Cardiac muscle cell (in vitro differentiated cells and primary cell): Measurements from ENCODE around the gene GTF2IRD1. TPM values are rescaled to one million over a fixed set of nuclear protein-coding genes. Genes with fewer than 3 reads are reported as not detected.
A peak's percentile ranks its signal among the peaks of the same experiment; 100 is the strongest.

ENCODE experiments used
- DNase-seq, 2 donors: peaks; one replicate each; pipeline versions ENCODE4 v3.0.0 to v3.0.0-alpha.2; 2010 to 2017; ENCODE audit warnings: low read depth in 1 of 2, low spot score in 1 of 2
- H3K27ac ChIP-seq: fragments of 200-600 bp; sonication (generic); 2 replicates; pipeline ENCODE4 v1.5.1; 2016
- H3K27me3 ChIP-seq: fragments of 200-600 bp; sonication (generic); 2 replicates; pipeline ENCODE4 v1.6.0; 2016; ENCODE audit warnings: control low read depth
- H3K36me3 ChIP-seq: fragments of 200-600 bp; sonication (generic); 2 replicates; pipeline ENCODE4 v1.5.1; 2016; ENCODE audit warnings: control low read depth
- H3K4me1 ChIP-seq: fragments of 200-600 bp; sonication (generic); 2 replicates; pipeline ENCODE4 v1.8.1; 2017; ENCODE audit warnings: low read depth, mild to moderate bottlenecking, mixed run types
- H3K4me3 ChIP-seq: fragments of 200-600 bp; sonication (generic); 2 replicates; pipeline ENCODE4 v1.5.1; 2016; ENCODE audit warnings: mild to moderate bottlenecking
- H3K9me3 ChIP-seq: fragments of 200-600 bp; sonication (generic); 2 replicates; pipeline ENCODE4 v1.5.1; 2017; ENCODE audit warnings: low read depth, mild to moderate bottlenecking, control low read depth
- polyA plus RNA-seq: library from polyadenylated mRNA; unstranded; fragments of >200 nt; fragmentation: Nextera tagmentation; extraction: Ambion mirVana; gene quantifications from 2 replicates; pipeline ENCODE4 v1.2.1, GENCODE V29; 2016
- total RNA-seq: library from RNA; depleted of rRNA; stranded (reverse); fragments of >200 nt; gene quantifications from 2 replicates; pipeline ENCODE4 v1.2.3, GENCODE V29; 2016
- TF ChIP-seq, protein P1 (sequence below): IDR thresholded peaks from 2 replicates; pipeline ENCODE4 v1.5.1; 2012; ENCODE audit warnings: low read depth, mild to moderate bottlenecking, low read length

The GTF2IRD1 gene
- total and polyA plus RNA-seq, 2 experiments from 2014 or later, result 29.6 to 51.4 TPM

DNA sequence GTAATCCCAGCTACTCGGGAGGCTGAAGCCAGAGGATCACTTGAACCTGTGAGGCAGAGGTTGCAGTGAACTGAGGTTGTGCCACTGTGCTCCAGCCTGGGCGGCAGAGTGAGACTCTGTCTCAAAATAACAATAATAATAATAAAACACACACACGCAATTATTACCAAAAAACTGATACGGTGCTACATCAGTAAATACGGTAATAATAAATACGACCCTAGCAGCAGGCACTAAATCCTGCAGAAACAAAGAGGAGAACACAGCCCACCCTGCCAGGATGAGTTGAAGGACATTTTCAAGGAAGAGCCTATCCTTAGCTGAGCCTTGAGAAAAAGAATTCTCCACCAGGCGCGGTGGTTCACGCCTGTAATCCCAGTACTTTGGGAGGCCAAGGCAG is 169.4 kb downstream of the GTF2IRD1 start:
- no peaks in the 10 kb centered on the region for H3K36me3 ChIP-seq
- no peaks in the 10 kb centered on the region for H3K9me3 ChIP-seq
- DNase-seq, result no peak
- no peak overlapping the region for H3K4me3 ChIP-seq
- TF ChIP-seq, protein P1, sequence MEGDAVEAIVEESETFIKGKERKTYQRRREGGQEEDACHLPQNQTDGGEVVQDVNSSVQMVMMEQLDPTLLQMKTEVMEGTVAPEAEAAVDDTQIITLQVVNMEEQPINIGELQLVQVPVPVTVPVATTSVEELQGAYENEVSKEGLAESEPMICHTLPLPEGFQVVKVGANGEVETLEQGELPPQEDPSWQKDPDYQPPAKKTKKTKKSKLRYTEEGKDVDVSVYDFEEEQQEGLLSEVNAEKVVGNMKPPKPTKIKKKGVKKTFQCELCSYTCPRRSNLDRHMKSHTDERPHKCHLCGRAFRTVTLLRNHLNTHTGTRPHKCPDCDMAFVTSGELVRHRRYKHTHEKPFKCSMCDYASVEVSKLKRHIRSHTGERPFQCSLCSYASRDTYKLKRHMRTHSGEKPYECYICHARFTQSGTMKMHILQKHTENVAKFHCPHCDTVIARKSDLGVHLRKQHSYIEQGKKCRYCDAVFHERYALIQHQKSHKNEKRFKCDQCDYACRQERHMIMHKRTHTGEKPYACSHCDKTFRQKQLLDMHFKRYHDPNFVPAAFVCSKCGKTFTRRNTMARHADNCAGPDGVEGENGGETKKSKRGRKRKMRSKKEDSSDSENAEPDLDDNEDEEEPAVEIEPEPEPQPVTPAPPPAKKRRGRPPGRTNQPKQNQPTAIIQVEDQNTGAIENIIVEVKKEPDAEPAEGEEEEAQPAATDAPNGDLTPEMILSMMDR, result no peak
- H3K27me3 ChIP-seq, result no peaks in the 10 kb centered on the region
- peaks cover 21% of the 10 kb centered on the region for H3K4me1 ChIP-seq
- no peak overlapping the region for H3K27ac ChIP-seq

DNA sequence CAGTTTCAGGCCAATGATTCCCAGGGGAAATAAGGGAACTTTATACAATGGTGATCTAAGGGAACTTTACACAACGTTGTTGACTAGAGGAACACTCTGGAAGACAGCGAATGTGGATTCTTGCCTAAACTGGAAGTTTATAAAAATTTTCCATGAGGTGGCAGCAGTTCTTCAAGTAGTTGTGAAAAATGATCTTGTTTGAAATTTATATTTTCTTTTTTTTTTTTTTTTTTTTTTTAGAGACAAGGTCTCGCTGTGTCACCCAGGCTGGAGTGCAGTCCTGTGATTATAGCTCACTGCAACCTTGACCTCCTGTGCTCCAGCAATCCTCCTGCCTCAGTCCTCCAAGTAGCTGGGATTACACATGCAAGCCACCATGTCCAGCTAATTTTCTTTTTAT is 171.7 kb downstream of the GTF2IRD1 start:
- H3K4me1 ChIP-seq, result peaks cover 16% of the 10 kb centered on the region
- no peaks in the 10 kb centered on the region for H3K27me3 ChIP-seq
- TF ChIP-seq, protein P1, result peak; percentile 30
- DNase-seq, result peak in 1 of 2 donors; percentile 78
- H3K4me3 ChIP-seq, result no peak overlapping the region
- H3K36me3 ChIP-seq, result no peaks in the 10 kb centered on the region
- no peak overlapping the region for H3K27ac ChIP-seq
- H3K9me3 ChIP-seq, result no peaks in the 10 kb centered on the region

DNA sequence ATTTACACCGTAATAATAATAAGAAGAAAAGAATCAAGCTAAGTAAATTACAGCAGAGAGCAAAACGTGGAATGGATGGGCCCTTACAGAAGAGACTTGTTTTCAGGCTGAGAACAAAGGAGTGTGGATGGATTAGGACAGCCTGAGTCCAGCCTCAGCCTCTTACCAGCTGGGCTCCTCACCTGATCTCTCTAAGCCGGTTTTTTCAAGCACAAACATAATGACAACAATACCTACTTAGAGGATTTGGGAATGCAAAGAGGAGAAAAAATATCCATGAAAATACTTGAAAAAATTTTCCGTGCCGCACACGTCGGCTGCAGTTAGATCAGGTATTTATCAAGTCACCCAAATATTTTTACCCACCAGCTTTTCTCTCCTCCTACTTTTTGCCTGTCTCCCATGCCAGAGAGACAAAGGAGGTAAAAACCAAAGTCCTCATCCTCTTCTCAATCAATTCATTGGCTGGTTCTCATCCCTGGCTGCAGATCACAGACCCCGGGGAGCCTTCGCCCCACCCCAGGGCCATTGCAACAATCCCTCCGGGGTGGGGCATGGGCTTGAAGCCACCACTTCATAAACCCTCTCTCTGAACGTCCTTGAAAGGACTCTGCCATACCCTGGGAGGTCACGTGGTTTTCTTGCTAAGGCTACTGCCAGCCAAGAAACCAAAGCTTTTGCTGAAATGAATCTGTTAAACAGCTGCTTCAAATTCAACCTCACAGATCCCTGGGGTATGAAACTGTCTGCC is 174.1 kb downstream of the GTF2IRD1 start:
- TF ChIP-seq, protein P1, result no peak
- peak; percentile 64 to 70 for DNase-seq
- no peak overlapping the region for H3K4me3 ChIP-seq
- peak overlapping the region; percentile 66 for H3K27ac ChIP-seq
- peaks cover 16% of the 10 kb centered on the region for H3K4me1 ChIP-seq
- H3K9me3 ChIP-seq, result no peaks in the 10 kb centered on the region
- no peaks in the 10 kb centered on the region for H3K36me3 ChIP-seq
- H3K27me3 ChIP-seq, result no peaks in the 10 kb centered on the region

DNA sequence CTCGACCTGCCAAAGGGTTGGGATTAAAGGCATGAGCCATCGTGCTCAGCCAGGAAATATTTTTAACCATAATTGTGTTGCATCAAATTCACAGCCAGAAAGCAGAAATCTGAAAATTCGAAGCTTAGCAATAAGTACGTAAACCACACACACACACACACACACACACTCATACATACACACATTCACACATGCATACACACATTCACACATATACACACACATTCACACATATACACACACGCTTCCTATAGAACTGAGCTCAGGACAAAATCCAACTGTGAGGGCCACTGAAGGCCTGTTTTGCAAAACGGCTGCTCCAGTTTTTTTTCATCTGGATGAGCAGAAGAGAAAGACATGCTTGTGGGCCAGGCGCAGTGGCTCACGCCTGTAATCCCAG is 178.8 kb downstream of the GTF2IRD1 start:
- no peak for DNase-seq
- no peak overlapping the region for H3K4me3 ChIP-seq
- no peaks in the 10 kb centered on the region for H3K9me3 ChIP-seq
- TF ChIP-seq, protein P1, result no peak
- H3K27me3 ChIP-seq, result no peaks in the 10 kb centered on the region
- peaks cover 11% of the 10 kb centered on the region for H3K4me1 ChIP-seq
- no peak overlapping the region for H3K27ac ChIP-seq
- H3K36me3 ChIP-seq, result no peaks in the 10 kb centered on the region

DNA sequence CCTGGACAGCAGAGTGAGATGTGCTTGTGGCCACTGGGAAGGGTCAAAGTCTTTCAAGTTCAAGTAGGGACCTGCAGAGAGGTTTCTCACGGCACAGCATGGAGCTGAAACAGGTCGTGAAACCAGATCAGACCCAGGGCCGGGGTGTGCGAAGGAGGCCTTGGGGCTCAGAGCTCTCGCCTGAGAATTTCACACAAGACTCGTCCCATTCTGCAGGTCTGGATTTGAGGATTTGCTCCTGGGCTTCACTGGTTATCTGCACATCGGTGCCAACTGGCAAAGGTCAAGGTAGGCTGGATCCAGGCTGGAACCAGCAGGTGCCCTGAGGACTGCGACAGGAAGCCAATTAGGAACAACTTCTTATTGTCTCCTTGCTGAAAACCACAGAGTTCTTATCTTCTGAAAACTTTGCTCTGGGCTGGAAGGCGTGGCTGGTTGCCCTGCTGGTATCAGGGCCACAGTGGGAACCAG is 179.8 kb downstream of the GTF2IRD1 start:
- TF ChIP-seq, protein P1, result no peak
- Histone ChIP-seq H3K4me3 (no peak overlapping the region), H3K36me3 (no peaks in the 10 kb centered on the region), H3K9me3 (no peaks in the 10 kb centered on the region), H3K4me1 (peaks cover 1% of the 10 kb centered on the region), H3K27me3 (no peaks in the 10 kb centered on the region), H3K27ac (no peak overlapping the region)
- DNase-seq, result no peak
